ENCODE measurements around the gene NKX1-1.

GRCh38 chr4:1406394-1406980 is at the start of gene NKX1-1:
- TF ChIP-seq CTCF (IDR thresholded peaks at IDR 0.05; ENCODE audit: low read depth, low read length) (no peak), MAX (IDR thresholded peaks at IDR 0.05; ENCODE audit: low read depth, low read length) (no peak), POLR2A (IDR thresholded peaks at IDR 0.05; ENCODE audit: extremely low read depth, insufficient read length) (no peak)
